SHP77 (cell line): ENCODE measurements around the gene SYT15.
"Not testable (repeated sequence)": the region's sequence is repeated elsewhere in the genome, so short reads cannot be mapped to it uniquely, and the experiment has no call there.

ENCODE experiments used
- DNase-seq, 2 experiments: peaks; one replicate each; lab custom pipeline; 2025; lab: John Stamatoyannopoulos, UW

The SYT15 gene

DNA sequence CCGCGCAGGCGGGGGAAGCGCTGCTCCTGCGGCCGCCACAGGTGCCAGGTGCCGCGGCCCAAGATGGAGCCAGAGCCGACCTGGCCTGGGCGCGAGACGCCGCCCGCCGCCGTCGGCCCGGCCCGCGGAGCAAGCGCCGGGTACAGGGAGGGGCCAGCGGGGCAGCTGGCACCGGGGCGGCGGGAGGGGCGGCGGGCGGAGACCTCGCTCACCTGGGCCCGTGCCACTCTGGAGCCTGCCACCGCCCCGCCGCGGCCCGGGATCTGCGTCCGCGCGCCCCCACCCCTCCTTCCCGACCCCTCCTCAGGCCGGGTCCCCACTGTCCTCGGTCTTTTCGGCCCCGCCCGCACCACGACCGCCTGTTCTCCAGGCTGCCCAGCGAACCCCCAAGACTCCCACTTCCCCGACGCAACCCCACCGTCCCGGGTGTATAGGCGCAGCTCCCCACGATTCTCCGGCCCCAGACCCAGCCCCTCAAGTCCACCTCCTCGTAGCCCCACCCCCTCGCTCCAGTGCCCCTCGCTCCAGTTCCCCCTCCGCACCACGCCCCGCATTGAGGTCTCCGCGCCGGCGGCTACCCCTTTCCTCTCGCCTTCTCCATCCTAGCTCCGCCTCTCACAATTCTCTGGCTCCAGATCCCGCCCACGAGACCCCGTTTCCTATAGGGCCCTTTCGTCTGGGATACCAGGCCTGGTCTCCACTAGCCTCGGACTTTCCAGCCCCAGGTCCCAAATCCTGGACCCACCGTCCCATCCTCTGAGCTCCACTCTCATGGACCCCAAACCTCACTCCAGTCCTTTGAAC is 22.2 kb upstream of the SYT15 start, which contains the start of gene GPRIN2:
TSS of gene GPRIN2 (minus strand) at position 144 of the 804 bp plus-strand sequence. CDS start 5,922 bp downstream, outside the sequence.
- DNase-seq, result no peak

DNA sequence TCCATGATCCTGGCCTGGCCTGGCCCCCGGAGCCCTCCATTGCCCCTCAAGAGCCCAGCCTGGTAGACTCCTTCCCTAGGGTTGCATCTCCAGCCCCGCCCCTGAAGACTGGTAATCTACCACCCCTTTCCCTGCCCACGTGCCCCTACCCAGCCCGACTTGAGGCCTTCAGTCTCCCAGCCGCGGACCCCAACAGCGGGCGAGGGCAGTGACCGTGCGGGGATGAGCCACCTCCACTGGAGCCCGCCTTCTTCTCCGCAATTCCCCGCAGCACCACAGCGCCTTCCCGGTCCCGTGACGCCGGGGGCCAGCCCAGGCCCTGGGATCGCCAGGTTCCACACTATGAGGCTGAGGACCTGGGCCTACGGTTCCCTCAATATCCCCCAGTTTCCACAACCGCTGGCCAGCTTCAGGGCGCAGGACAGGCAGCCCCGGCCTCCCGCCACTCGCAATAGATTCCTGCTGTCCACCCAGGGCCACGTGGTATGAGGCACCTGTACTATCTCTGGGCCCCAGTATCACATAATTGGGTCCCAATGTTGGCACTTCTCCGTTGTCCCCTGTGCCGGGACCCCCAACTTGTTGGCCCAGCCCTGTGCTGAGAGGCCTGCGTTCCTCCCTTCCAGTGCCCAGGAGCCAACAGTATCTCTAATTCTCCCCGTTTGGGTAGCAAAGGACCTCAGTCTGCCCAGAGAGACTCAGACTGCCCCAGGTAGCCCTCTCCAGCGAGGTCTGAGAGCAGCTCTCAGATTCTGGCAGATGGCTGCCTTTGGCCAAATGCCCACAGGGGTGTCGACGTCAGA is 21.4 kb upstream of the SYT15 start:
- no peak for DNase-seq

DNA sequence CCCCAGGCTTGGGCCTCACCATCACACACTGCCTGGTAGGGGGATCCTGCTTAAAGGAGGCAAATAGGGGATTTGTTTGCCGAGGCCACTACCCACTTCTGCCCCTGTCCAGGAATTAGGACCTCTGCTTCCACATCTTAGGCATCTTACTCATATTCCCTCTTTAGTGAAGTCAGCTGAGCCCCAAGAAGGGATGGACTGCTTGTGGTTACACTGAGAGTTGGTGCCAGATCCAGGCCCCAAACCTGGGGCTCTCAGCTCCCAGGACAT is 20.9 kb upstream of the SYT15 start:
- no peak for DNase-seq

DNA sequence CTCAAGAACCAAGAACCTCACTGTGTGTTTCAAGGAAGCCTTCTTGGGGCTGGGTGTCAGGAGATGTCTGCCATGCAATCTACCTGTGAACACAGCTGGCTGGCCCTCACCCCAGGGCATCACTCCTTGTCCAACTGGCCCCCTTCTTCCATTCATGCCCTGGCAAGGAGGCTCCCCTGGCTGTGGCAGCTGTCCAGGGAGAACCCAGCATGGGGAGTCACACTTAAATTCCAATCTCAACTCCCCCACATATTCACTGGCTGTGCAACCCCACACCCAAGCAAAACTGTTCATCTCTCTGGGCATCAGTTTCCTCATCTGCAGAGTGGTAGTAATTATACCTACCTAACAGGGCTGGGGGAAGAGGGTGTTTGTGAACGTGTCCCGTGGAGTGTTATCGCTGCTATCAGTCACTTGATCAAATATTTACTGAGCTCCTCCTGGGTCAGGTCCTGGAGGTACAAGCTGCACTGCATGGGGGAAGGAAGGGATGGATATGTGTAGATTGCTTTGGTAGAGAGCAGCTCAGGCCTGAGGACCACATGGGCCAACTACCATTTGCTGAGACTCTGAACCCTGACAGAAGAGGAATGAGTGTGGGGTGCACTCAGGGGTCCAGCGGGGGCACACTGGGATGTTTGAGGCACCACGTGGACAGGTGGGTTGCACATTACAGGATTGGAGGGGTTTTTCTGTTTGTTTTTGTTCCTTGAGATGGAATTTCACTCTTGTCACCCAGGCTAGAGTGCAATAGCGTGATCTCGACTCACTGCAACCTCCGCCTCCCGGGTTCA is 20.3 kb upstream of the SYT15 start:
- DNase-seq, result no peak

DNA sequence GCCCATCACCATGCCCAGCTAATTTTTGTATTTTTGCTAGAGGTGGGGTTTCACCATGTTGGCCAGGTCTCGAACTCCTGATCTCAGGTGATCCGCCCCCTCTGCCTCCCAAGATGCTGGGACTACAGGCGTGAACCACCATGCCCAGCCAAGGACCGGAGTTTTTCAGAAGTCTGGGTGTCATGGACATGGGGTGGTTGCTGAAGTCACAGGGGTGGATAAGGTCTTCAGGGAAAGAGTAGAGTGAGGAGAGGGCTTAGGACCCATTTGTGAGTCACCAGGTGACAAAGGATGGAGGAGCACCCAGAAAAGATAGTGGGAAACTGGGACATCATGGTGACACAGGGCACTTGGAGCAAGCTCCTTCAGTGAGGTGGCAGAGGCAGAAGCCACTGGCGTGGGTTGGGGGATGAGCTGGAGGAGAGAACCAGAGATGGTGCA is 19.7 kb upstream of the SYT15 start:
- DNase-seq, result no peak

DNA sequence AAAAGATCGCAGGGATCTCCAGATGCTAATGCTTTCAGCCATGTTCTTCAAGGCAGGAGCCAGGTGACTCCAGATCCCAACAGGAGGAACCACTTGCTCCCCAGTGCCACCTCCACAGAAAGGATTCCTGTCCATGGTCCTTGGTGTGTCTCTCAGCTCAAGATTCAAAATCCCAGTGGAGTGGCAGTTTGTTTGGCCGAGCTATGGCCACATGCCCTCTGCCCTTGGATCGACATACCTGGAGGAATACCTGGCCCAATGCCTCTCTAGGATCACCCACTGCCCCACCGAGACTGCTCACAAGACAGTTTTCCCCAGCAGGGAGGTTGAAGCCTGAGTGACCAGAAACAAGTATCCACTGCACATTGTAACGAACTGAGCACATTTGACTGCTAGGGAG is 18.5 kb upstream of the SYT15 start:
- DNase-seq, result no peak

DNA sequence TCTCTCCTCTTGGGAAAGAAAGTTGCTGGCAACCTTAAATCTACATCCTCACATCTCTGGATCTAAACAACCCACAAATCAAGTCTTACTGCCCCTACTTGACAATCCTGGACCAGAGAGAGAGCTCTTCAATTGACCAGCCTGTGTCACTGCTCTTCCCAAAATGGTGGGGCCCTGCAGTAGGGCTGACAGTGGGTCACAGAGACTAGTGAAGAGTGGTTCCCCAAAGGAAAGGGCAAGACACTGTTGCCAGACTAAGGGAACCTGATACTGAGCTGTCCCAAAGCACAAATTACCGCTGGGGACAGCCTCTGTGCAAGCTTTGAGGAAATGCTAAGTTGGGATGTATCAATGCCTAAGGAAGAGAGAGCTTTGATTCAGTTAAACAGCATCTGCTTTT is 18.0 kb upstream of the SYT15 start:
- no peak for DNase-seq

DNA sequence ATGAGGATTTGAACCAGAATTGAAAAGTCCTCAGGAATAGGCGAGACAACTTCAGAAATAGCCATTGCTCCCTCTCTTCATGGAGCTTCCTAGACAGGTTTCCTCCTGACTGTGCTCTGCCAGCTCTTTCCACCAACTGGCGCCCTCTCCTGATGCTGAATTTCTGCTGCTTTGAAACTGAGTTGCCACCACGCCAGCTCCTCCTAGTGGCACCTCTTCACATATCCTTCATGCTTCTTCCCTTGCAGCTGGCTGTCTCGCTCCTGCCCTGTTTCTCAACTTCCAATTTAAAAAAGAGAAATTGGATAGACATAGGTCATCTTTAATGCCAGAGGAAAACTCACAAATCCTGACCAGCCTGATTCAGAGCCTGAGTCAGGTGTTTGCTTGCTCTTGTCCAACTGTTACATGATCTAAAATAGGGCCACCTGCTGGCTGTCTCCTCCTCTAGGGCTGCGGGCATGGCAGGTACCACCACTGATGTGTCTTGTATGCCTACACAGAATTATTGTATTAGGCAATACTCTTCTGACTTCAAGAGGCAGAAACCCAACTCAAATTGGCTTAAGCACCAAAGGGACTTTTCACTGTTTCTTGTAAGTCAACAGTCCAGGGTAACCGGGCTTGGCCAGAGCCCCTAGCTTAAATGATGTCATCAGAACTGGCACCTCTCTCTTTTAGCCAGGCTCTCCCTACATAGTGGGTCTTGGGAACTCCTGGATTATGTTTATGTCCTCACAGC is 13.2 kb upstream of the SYT15 start:
- not testable (repeated sequence) for DNase-seq

DNA sequence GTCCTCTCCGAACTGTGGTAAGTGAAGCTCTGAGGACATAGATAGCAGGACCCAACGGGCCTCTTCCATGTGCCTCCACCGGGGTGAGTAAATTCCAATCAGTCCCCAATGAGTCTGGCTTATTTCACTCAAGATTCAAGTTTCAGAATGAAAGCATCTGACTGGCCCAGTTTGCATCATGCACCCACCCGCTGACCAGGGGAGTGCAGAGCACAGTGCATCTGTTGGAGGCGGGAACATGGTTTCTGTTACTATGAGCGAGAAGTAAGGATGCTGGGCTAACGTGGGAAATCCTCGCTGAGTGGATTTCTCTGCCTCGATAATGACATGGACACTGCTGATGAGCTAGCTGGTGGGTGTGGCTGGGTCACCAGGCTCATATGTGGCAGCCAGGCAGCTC is 11.8 kb upstream of the SYT15 start:
- not testable (repeated sequence) for DNase-seq

DNA sequence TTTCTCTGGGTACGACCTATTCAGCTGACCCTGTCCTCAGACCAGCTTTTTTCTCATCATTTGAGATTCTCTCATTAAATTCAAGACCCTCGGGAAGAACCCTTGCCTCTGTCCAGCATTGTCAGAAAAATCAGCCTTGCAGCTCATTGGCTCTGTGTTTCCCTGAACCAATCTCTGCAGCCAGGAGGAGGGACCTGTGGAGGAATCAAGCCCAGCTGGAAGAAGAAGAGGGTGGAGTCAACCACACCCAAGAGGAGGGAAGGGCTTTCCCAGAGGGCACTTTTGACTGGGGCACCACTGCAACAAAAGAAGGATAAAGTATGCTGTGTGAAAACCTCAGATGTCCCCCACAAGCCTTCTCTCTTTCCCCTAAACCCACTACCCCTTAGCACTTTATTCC is 8.3 kb upstream of the SYT15 start:
- not testable (repeated sequence) for DNase-seq

DNA sequence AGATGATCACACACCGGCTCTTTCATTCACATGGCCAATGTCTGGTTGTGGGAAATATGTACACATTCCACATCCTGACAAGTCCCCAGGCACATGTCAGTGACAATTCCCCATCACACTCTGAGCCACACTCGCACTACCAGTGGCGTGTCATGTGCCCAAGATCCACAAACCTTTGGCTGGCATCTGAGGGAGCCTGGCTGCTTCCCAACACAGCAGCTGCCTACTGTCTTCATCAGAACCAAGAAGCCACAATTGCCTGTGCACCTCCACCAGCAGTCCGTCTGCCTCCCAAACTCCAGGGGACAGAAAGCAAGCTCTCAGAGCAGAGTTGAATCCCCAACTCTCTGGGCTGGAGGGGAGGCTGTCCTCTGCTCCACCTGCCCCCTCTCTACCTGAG is 6.2 kb upstream of the SYT15 start:
- not testable (repeated sequence) for DNase-seq

DNA sequence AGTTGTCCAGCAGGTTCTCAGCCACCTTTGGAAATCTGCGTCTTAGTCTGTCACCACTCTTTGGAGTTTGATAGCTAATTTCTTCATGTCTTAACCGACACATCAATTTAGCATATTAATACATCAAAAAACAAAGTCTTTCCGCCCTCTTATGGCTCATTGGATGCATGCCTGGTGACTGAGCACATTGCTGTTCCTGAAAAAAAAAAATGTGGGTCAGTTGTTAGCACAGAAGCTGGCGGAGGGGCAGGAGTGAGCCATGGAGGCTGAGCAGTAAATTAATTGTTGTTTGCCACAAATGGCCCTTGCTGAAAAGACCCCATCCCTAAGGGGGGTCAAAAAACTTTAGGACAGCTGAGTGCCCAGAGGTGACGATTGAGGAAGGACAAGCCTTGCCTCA is 5.6 kb upstream of the SYT15 start:
- DNase-seq, result not testable (repeated sequence)

DNA sequence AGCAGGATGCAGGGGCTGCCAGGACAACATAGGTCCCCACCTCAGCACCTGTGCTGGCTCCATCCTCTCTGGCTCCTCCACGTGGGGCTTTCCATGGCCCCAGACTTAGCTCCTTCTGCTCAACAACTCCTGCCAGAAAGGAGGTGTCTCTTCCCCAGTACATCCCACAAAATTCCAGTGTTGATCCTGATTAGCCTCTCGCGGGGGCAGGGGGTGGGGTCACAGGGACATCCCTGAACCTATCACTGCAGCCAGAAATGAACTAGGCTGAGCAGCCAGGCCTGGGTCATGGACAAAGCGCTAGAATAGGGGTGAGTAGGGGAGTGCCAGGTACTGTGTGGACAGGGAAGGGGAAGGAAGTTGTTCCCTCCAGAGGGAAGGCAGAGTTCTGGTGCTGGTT is 5.0 kb upstream of the SYT15 start:
- DNase-seq, result not testable (repeated sequence)

DNA sequence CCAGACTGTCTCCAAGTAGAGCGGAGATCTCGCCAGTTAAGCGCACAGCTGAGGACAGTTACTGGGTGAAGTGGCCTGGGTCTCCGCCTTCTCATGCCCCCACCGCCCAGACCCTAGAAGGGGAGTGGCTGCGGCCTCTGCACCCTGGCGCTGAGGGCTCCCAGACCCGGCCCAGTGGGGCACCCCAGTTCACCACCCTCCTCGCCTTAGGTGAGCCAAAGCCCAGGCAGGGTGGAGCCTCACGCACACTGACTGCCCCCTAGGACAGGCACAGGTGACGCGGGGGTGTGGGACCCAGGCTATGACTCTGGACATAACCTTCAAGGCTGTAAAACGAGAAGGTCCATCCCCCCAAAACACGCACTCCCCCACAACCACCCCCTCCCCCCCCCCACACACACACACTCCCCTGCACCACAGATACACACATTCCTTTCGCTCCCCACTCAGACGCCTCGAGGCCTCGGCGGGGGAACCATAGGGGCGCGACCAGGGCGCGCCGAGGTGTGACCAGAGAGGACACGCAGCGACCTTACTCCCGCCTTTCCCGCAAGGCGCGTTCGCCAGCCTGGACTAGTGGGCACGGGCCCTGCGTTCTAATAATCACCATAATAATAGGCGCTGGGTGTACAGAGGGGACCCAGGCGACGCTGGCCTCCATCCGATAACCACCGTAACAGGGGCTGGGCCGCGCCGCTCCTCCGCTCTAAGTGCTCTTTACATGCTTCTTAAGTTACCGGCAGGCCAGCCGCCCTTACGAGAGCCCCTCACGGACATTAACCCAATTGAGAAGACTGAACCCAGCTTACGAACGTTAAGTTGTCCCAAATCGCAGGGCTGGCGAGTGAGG is 1.1 kb upstream of the SYT15 start:
- not testable (repeated sequence) for DNase-seq

DNA sequence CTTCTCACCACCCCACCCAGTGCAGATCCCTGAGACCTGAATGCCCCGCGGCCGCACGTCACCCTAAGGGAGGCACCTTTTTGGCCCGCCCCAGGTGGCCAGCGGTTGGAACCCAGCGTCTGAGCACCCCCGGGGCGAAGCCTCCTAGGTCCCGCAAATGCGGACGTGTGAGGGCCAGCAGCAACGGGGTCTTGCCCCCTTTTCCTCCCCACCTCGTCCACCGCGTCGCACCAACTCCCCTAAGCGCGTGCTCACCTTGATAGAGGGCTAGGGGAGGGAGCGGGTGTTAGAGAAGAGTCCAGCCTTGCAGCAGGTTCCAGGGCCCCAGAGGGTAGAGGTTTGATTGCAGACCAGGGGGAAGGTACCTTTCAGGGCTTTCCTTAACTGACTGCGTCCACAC is 450 bp downstream of the SYT15 start:
- DNase-seq, result not testable (repeated sequence)

DNA sequence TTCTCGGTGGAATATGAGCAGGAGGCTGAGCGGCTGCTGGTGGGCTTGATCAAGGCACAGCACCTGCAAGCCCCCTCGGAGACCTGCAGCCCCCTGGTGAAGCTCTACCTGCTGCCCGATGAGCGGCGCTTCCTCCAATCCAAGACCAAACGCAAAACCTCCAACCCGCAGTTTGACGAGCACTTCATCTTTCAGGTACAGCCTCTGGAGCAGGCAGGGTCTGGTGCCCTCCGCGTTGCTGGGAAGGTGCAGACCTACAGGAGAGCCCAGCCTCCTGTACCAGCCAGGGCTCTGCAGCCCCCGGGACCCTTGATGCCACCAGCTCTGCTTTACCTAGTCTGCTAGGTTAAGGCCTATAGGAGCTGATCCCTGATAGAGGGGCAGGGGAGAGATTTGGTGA is 3.1 kb downstream of the SYT15 start:
- DNase-seq, result not testable (repeated sequence)

DNA sequence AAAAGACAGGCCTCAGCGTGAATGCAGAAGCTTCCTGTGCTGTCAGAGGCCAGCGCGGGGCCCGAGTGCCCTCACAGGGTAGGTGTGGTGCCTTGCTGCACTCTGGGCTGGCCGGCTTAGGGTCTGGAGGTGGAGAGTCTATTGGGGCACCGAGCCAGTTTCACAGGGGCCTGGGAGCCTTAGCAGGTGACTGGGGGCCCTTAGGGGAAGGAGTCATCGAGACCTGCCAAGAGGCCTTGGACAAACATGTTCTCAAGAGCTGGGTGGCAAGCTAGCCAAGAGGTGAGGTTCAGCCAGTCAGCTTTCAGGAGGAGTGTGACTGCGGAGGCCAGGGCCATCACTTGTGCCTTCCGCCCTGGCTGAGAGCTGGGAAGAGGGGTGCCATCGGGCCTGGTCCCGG is 3.6 kb downstream of the SYT15 start:
- DNase-seq, result not testable (repeated sequence)

DNA sequence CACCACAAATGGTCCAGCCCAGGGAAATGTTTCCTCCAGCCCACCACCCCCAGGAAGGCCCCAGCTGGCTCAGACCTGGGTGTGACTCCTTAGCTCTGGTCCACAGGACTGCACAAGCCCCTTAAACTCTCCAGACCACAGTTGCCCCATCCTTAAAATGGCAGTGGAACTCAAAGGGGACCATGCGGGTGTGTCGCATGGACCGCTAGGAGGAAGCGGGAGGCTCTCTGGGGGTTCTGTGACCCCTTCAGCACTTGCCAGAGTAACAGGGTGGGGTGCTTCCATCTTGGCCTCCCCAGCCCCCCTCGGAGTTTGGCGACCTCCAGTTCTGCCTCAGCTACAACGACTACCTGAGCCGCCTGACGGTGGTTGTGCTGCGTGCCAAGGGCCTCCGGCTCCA is 5.3 kb downstream of the SYT15 start:
- DNase-seq, result not testable (repeated sequence)

DNA sequence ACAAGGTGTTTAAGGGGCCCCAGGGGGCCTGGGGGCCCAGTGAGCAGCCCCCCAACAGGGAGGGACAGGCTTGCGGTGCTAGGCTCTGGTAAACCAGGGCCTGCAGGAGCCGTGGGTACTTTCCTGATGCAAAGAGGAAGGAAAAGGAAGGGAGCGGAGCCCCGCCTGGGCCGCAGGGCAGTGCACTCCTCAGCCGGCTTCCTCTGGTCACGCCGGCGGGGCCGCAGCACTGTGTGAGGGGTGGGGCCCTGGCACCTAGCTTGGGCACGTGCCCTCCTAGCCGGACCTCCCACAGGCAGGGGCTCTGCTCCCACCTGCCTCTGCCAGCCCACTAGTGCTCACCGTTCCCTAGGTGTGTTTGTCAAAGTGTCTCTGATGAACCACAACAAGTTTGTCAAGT is 6.3 kb downstream of the SYT15 start:
- DNase-seq, result not testable (repeated sequence)

DNA sequence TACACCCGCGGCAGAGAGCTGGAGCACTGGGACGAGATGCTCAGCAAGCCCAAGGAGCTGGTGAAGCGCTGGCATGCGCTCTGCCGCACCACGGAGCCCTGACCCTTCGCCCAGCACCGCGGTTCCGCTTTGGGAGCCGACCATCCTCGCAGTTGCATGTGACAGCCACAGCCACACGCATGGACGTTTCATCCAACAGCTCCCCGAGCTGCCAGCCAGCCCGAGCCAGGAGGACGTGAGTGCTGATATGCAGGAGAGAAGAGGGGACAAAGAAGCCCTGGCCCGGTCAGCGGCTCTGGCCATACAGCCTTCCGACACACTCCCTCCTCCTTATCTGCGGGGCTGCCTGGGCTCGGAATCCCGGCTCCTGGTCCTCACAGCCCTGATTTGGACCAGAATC is 8.6 kb downstream of the SYT15 start:
- not testable (repeated sequence) for DNase-seq

DNA sequence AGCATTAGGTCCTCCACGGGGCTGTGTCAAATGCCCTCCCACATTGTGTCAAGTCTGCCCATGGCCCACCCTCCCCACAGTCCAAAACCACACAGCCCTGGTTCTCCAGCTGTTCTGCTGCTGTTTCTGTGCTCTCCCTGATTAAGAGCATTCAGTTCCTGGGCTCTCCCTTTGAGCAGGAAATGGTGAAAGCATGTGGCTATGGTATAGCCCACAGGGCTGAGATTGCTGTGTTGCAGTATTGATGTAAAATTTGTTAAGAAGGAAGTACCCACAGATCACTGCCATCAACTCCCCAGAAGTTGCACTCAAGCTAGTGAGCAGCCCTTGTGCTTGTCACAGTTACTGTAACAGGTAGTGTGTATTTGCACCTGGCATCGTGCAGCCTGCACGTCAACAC is 9.3 kb downstream of the SYT15 start:
- not testable (repeated sequence) for DNase-seq
